A549 (cell line): ENCODE data around the gene ENTPD7. TPM values are rescaled to one million over a fixed set of nuclear protein-coding genes. Genes with fewer than 3 reads are reported as not detected.

Source experiments
- ATAC-seq, 2 experiments: fragments of 200-7000 bp in 1 of 2; fragments of >200 bp in 1 of 2; cut with Nextera tagmentation in 1 of 2; cut with Tn5 transposase in 1 of 2; 3 replicates each; pipeline versions ENCODE4 v1.8.0 to v1.9.1; 2018 to 2020; ENCODE audit warnings: mild to moderate bottlenecking in 1 of 2, moderate library complexity in 1 of 2
- CTCF ChIA-PET: fragments of 300-600 bp; sonication (Branson Sonifier 250); formaldehyde crosslinking; extraction: SDS; loops from one replicate; lab custom pipeline; 2021; ENCODE audit warnings: antibody characterized with exemption, inconsistent platforms; lab: Yijun Ruan, JAX
- POLR2A ChIA-PET: fragments of 350-600 bp; formaldehyde crosslinking; extraction: SDS; loops from one replicate; lab custom pipeline; 2021; ENCODE audit warnings: antibody characterized with exemption, inconsistent platforms; lab: Yijun Ruan, JAX
- DNase-seq, 2 experiments: peaks; one replicate each; pipeline versions ENCODE4 v3.0.0 to v3.0.0-alpha.2; 2011 to 2016; ENCODE audit warnings: low read depth in 1 of 2, low spot score in 1 of 2
- FAIRE-seq: peaks from 2 replicates; lab custom pipeline; 2011; peaks lifted over from hg19 to GRCh38; lab: Jason Lieb, UNC
- H3K27ac ChIP-seq, 2 experiments: fragments of >200 bp; sonication (Bioruptor Twin); formaldehyde crosslinking; 3 replicates each; pipeline ENCODE4 v1.5.1; 2016 to 2017
- H3K4me1 ChIP-seq: fragments of >200 bp; sonication (Bioruptor Twin); formaldehyde crosslinking; 3 replicates; pipeline ENCODE4 v1.6.1; 2016
- H3K4me2 ChIP-seq: fragments of >200 bp; sonication (Bioruptor Twin); formaldehyde crosslinking; 3 replicates; pipeline ENCODE4 v1.6.1; 2016
- H3K4me3 ChIP-seq: fragments of >200 bp; sonication (Bioruptor Twin); formaldehyde crosslinking; 3 replicates; pipeline ENCODE4 v1.5.1; 2016
- H3K9me3 ChIP-seq: fragments of >200 bp; sonication (Bioruptor Twin); formaldehyde crosslinking; 3 replicates; pipeline ENCODE4 v1.6.1; 2016
- BHLHE40 ChIP-seq: IDR thresholded peaks from 2 replicates; pipeline ENCODE4 v1.6.1; 2012; ENCODE audit warnings: low read depth, low read length, inconsistent platforms
- CBX8 ChIP-seq: fragments of 200-600 bp; sonication (generic); IDR thresholded peaks from 2 replicates; pipeline ENCODE4 v1.6.1; 2016
- CHD2 ChIP-seq: fragments of 150-350 bp; IDR thresholded peaks from 2 replicates; pipeline ENCODE4 v1.6.1; 2014; ENCODE audit warnings: low read length; ENCODE audit not compliant: partially characterized antibody
- CHD4 ChIP-seq: fragments of 200-600 bp; sonication (generic); IDR thresholded peaks from 2 replicates; pipeline ENCODE4 v1.6.1; 2016; ENCODE audit warnings: antibody characterized with exemption, mild to moderate bottlenecking, borderline replicate concordance
- EHMT2 ChIP-seq: fragments of 200-600 bp; sonication (generic); IDR thresholded peaks from 2 replicates; pipeline ENCODE4 v1.6.1; 2016; ENCODE audit warnings: antibody characterized with exemption, low read depth, mild to moderate bottlenecking, moderate library complexity
- EP300 ChIP-seq, 2 experiments: fragments of >200 bp; sonication (Bioruptor Twin); formaldehyde crosslinking; IDR thresholded peaks; 2 replicates in 1 of 2; 3 replicates in 1 of 2; pipeline ENCODE4 v1.6.1; 2016 to 2017
- ESRRA ChIP-seq: fragments of 150-350 bp; IDR thresholded peaks from 2 replicates; pipeline ENCODE4 v1.6.1; 2014; ENCODE audit warnings: mild to moderate bottlenecking, low read length, borderline replicate concordance
- FOSB ChIP-seq: fragments of 250-450 bp; sonication (Bioruptor Pico); IDR thresholded peaks from 2 replicates; pipeline ENCODE4 v1.5.0; 2020; ENCODE audit warnings: mild to moderate bottlenecking, moderate library complexity
- FOXS1 ChIP-seq: fragments of 250-450 bp; sonication (Bioruptor Pico); IDR thresholded peaks from 2 replicates; pipeline ENCODE4 v1.5.0; 2020; ENCODE audit warnings: mild to moderate bottlenecking, moderate library complexity
- GATA3 ChIP-seq: IDR thresholded peaks from 2 replicates; pipeline ENCODE4 v1.6.1; 2012; ENCODE audit warnings: borderline replicate concordance
- HEYL ChIP-seq: fragments of 250-450 bp; sonication (Bioruptor Pico); IDR thresholded peaks from 2 replicates; pipeline ENCODE4 v1.8.0; 2021; ENCODE audit warnings: mild to moderate bottlenecking, moderate library complexity
- HOXA7 ChIP-seq: fragments of 250-450 bp; sonication (Bioruptor Pico); IDR thresholded peaks from 2 replicates; pipeline ENCODE4 v1.5.0; 2020; ENCODE audit warnings: mild to moderate bottlenecking, moderate library complexity
- HOXB13 ChIP-seq: fragments of 250-450 bp; sonication (Bioruptor Pico); IDR thresholded peaks from 2 replicates; pipeline ENCODE4 v1.5.0; 2020; ENCODE audit warnings: low read depth, mild to moderate bottlenecking, moderate library complexity
- JUN ChIP-seq, 2 experiments: fragments of >200 bp; sonication (Bioruptor Twin); formaldehyde crosslinking; IDR thresholded peaks; 2 replicates in 1 of 2; 3 replicates in 1 of 2; pipeline ENCODE4 v1.6.1; 2016 to 2017
- JUNB ChIP-seq: fragments of >200 bp; sonication (Bioruptor Twin); formaldehyde crosslinking; IDR thresholded peaks from 2 replicates; pipeline ENCODE4 v1.6.1; 2016
- KDM1A ChIP-seq: fragments of 200-600 bp; sonication (generic); IDR thresholded peaks from 2 replicates; pipeline ENCODE4 v1.6.1; 2016; ENCODE audit warnings: low read depth, mild to moderate bottlenecking
- PHF8 ChIP-seq: fragments of 200-600 bp; sonication (generic); IDR thresholded peaks from 2 replicates; pipeline ENCODE4 v1.6.1; 2016; ENCODE audit warnings: low read depth, mild to moderate bottlenecking, antibody characterized with exemption, moderate library complexity, borderline replicate concordance
- POLR2AphosphoS2 ChIP-seq: conservative IDR thresholded peaks from 2 replicates; pipeline ENCODE4 v1.6.1; 2012; ENCODE audit warnings: low read length, improper control_type of control experiment, inconsistent platforms
- RAD21 ChIP-seq, 2 experiments: fragments of >200 bp in 1 of 2; sonication (Bioruptor Twin) in 1 of 2; formaldehyde crosslinking in 1 of 2; IDR thresholded peaks in 1 of 2; conservative IDR thresholded peaks in 1 of 2; 2 replicates in 1 of 2; 3 replicates in 1 of 2; pipeline ENCODE4 v1.6.1; 2012 to 2018; ENCODE audit warnings: inconsistent platforms in 1 of 2
- RCOR1 ChIP-seq: fragments of 150-350 bp; IDR thresholded peaks from 2 replicates; pipeline ENCODE4 v1.6.1; 2014; ENCODE audit warnings: antibody characterized with exemption, low read length, low read depth
- RNF2 ChIP-seq: fragments of 200-600 bp; sonication (generic); IDR thresholded peaks from 2 replicates; pipeline ENCODE4 v1.6.1; 2016; ENCODE audit warnings: low read depth, mild to moderate bottlenecking, antibody characterized with exemption, moderate library complexity, borderline replicate concordance
- TFCP2L1 ChIP-seq: fragments of 250-450 bp; sonication (Bioruptor Pico); IDR thresholded peaks from 2 replicates; pipeline ENCODE4 v1.5.0; 2021; ENCODE audit warnings: mild to moderate bottlenecking
- TP53 ChIP-seq: fragments of 250-450 bp; sonication (Bioruptor Pico); IDR thresholded peaks from 2 replicates; pipeline ENCODE4 v1.5.0; 2021; ENCODE audit warnings: mild to moderate bottlenecking, moderate library complexity
- ZFP36 ChIP-seq: fragments of 450-650 bp; IDR thresholded peaks from 2 replicates; pipeline ENCODE4 v1.6.1; 2014; ENCODE audit warnings: borderline replicate concordance; ENCODE audit not compliant: partially characterized antibody
- WGBS: methylation state at CpG from one replicate; pipeline ENCODE4 v1.1.6; 2017; ENCODE audit errors: missing lambda C conversion rate; 5-methylcytosine and 5-hydroxymethylcytosine counted together
- polyA plus RNA-seq, 4 experiments: library from polyadenylated mRNA; depleted of rRNA in 3 of 4; stranded (reverse); fragments of >200 nt; fragmentation: RNase III in 1 of 4; extraction: RNeasy Plus Mini Kit Qiagen cat#74134 plus additional on column Dnase treatment in 1 of 4; gene quantifications; 2 replicates in 3 of 4; 3 replicates in 1 of 4; pipeline ENCODE4 v1.2.3, GENCODE V29; 2011 to 2017
- TF ChIP-seq, protein P1 (sequence below): fragments of 250-450 bp; sonication (Bioruptor Pico); IDR thresholded peaks from 2 replicates; pipeline ENCODE4 v1.5.0; 2021; ENCODE audit warnings: mild to moderate bottlenecking, moderate library complexity, borderline replicate concordance
- TF ChIP-seq, protein P2 (sequence below): IDR thresholded peaks from 2 replicates; pipeline ENCODE4 v1.6.1; 2012
- TF ChIP-seq, protein P3 (sequence below): IDR thresholded peaks from 2 replicates; pipeline ENCODE4 v1.6.1; 2012; ENCODE audit warnings: low read depth, borderline replicate concordance

ENTPD7 gene
- polyA plus RNA-seq, 2 of the 4 experiments (the other 2 are of a cell fraction) = 6.8 to 10.4 TPM

DNA sequence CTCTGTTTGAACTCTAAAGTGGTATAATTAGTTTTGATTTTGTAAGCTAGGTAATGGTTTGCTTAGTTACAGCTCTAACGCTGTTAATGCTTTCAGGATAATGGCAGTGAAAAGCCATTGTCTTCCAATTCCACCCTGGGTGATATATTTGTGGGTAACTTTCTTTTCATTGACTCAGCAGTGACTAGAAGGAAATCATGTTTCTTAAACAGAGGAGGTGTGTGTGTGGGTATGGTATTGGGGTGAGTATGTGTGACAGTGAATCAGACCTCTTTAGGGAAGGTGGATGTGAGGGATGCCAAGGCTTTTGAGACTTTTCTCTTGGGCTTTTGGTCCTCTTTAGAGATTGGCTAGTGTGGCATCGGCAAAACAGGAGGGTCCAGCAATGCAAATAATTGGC lies 13.6 kb downstream of the ENTPD7 start (continued):
- TF ChIP-seq, protein P1, sequence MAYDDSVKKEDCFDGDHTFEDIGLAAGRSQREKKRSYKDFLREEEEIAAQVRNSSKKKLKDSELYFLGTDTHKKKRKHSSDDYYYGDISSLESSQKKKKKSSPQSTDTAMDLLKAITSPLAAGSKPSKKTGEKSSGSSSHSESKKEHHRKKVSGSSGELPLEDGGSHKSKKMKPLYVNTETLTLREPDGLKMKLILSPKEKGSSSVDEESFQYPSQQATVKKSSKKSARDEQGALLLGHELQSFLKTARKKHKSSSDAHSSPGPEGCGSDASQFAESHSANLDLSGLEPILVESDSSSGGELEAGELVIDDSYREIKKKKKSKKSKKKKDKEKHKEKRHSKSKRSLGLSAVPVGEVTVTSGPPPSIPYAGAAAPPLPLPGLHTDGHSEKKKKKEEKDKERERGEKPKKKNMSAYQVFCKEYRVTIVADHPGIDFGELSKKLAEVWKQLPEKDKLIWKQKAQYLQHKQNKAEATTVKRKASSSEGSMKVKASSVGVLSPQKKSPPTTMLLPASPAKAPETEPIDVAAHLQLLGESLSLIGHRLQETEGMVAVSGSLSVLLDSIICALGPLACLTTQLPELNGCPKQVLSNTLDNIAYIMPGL (CRISPR knock-in tag) = no peak
- TF ChIP-seq JUN (IDR thresholded peaks at IDR 0.05) (no peak), RAD21 (conservative IDR thresholded peaks at IDR 0.05 in 1 of 2, IDR thresholded peaks at IDR 0.05 in 1 of 2) (no peak), KDM1A (no peak), RNF2 (no peak), CHD2 (no peak), ZFP36 (no peak), TFCP2L1 (CRISPR knock-in tag) (no peak), RCOR1 (no peak), CBX8 (no peak), GATA3 (no peak), HOXA7 (CRISPR knock-in tag) (no peak)

DNA sequence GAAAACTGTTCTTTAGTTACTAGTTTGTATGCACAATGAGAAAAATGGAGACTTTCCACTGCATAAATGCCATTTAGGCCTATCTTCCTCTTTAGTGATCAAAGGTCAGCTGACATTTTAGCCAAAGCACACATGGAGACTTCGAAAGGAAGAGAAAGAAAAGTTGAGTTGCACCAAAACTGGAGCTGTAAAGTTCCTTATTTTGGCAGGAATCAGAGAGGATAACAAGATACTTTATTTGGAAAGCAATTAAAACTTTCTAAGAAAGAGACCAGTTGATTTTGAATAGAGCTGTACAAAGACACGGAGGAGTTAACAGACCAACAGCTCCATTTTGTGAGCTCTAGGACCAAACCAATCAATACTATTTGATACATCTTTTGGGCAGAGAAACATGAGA lies 14.2 kb downstream of the ENTPD7 start:
- no peak for DNase-seq
- no peak for ATAC-seq
- H3K9me3 ChIP-seq = no peaks in the 10 kb centered on the region
- H3K4me1 ChIP-seq = no peaks in the 10 kb centered on the region
- POLR2A ChIA-PET = no interaction called here
- FAIRE-seq = no peak
- H3K4me3 ChIP-seq = no peak overlapping the region
- TF ChIP-seq EP300 (IDR thresholded peaks at IDR 0.05) (no peak), CBX8 (no peak), POLR2AphosphoS2 (no peak), EHMT2 (no peak), CHD4 (no peak)
- TF ChIP-seq, protein P1 (CRISPR knock-in tag) = no peak
- TF ChIP-seq, protein P2, sequence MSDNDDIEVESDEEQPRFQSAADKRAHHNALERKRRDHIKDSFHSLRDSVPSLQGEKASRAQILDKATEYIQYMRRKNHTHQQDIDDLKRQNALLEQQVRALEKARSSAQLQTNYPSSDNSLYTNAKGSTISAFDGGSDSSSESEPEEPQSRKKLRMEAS = no peak
- TF ChIP-seq, all 56 proteins: peak for 0
- WGBS = 74% methylated on average over 2 of the region's 2 CpGs
- Histone ChIP-seq H3K27ac (no peak overlapping the region), H3K4me2 (no peak overlapping the region)
- CTCF ChIA-PET = no interaction called here

DNA sequence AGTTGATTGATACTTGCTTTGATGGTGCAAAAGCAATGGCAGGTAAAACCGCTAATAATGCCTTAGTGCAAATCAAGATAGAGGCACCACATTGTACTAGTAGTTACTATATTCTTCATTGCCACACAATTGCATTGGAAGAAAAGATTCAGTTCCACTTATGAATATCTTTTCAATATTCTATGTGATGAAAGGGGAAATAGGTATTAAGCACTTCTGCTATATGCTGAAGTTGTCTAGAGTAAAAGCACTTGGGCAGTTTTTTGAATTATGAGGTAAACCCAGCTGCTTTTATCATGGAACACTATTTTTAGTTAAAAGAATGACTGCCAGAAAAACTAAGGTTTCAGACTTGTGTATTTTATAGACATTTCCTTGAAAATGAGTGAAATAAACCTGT lies 15.5 kb downstream of the ENTPD7 start:
- Histone ChIP-seq H3K4me1 (no peaks in the 10 kb centered on the region), H3K27ac (no peak overlapping the region), H3K9me3 (no peaks in the 10 kb centered on the region), H3K4me2 (no peak overlapping the region), H3K4me3 (no peak overlapping the region)
- DNase-seq = no peak
- TF ChIP-seq TP53 (no peak), FOSB (CRISPR knock-in tag) (no peak), KDM1A (no peak), FOXS1 (CRISPR knock-in tag) (no peak), GATA3 (no peak), JUNB (no peak), PHF8 (no peak), HEYL (CRISPR knock-in tag) (no peak), HOXB13 (CRISPR knock-in tag) (no peak), BHLHE40 (no peak), ESRRA (no peak)
- TF ChIP-seq, protein P3, sequence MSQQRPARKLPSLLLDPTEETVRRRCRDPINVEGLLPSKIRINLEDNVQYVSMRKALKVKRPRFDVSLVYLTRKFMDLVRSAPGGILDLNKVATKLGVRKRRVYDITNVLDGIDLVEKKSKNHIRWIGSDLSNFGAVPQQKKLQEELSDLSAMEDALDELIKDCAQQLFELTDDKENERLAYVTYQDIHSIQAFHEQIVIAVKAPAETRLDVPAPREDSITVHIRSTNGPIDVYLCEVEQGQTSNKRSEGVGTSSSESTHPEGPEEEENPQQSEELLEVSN = no peak
- TF ChIP-seq, protein P2 = no peak
- TF ChIP-seq, all 56 proteins: peak for 0
- WGBS = 94% methylated on average over 1 of the region's 1 CpG
- no peak for ATAC-seq
- no peak for FAIRE-seq
- CTCF ChIA-PET = no interaction called here
- POLR2A ChIA-PET = no interaction called here
